HFF-Myc (cell line): ENCODE results near the gene PTPN14.
A peak's percentile ranks its signal among the peaks of the same experiment; 100 is the strongest.

Experiments
- DNase-seq: peaks from one replicate; pipeline ENCODE4 v3.0.0-alpha.2; 2011; ENCODE audit warnings: low read depth; ENCODE audit errors: extremely low read depth
- H3K4me3 ChIP-seq: replicated peaks from 2 replicates; pipeline ENCODE4 v1.5.1; 2011; ENCODE audit warnings: low read depth, mild to moderate bottlenecking, control low read depth, low read length
- CTCF ChIP-seq: IDR thresholded peaks from 2 replicates; pipeline ENCODE4 v1.5.1; 2012; ENCODE audit warnings: mild to moderate bottlenecking, low read depth, low read length, control low read depth; ENCODE audit errors: missing control alignments

Gene PTPN14

GRCh38 chr1:214454569-214455396 lies 96.6 kb downstream of the PTPN14 start:
- no peak for TF ChIP-seq CTCF
- DNase-seq, result peak; percentile 88
- no peak overlapping the region for H3K4me3 ChIP-seq

- no peak overlapping the region for H3K4me3 ChIP-seq
- no peak for DNase-seq
- no peak for TF ChIP-seq CTCF
These were observed 98.2 kb downstream of the PTPN14 start for GRCh38 chr1:214453109-214453722.

GRCh38 chr1:214452152-214452784 lies 99.1 kb downstream of the PTPN14 start:
- TF ChIP-seq CTCF, result no peak
- DNase-seq, result no peak
- no peak overlapping the region for H3K4me3 ChIP-seq

- TF ChIP-seq CTCF, result no peak
- no peak overlapping the region for H3K4me3 ChIP-seq
- no peak for DNase-seq
These were observed 99.8 kb downstream of the PTPN14 start for GRCh38 chr1:214451596-214451995.

GRCh38 chr1:214449371-214449770 lies 102.0 kb downstream of the PTPN14 start:
- H3K4me3 ChIP-seq, result no peak overlapping the region
- DNase-seq, result no peak
- TF ChIP-seq CTCF, result no peak

- TF ChIP-seq CTCF, result no peak
- no peak for DNase-seq
- no peak overlapping the region for H3K4me3 ChIP-seq
These were observed 102.9 kb downstream of the PTPN14 start for GRCh38 chr1:214448536-214448935.
